GM21515 (cell line): Measurements from ENCODE around the gene AOPEP.

Experiments
- ATAC-seq: cut with Tn5 transposase; IDR thresholded peaks from one replicate; pipeline ENCODE4 v1.9.1; 2021; ENCODE audit not compliant: unreplicated experiment

AOPEP gene

GRCh38 chr9:95028853-95029219 lies 302.3 kb downstream of the AOPEP start:
- ATAC-seq: no peak

GRCh38 chr9:95029288-95029687 lies 302.8 kb downstream of the AOPEP start:
- no peak for ATAC-seq

- no peak for ATAC-seq
Observed at GRCh38 chr9:95029720-95030119, 303.2 kb downstream of the AOPEP start.

GRCh38 chr9:95030344-95030743 lies 303.8 kb downstream of the AOPEP start:
- ATAC-seq: no peak

GRCh38 chr9:95030920-95031642 lies 304.6 kb downstream of the AOPEP start:
- ATAC-seq: no peak

- ATAC-seq: no peak
Observed at GRCh38 chr9:95031711-95032461, 305.4 kb downstream of the AOPEP start.

- no peak for ATAC-seq
Observed at GRCh38 chr9:95032580-95033341, 306.3 kb downstream of the AOPEP start.

GRCh38 chr9:95035846-95036245 lies 309.3 kb downstream of the AOPEP start:
- no peak for ATAC-seq

GRCh38 chr9:95036676-95037075 lies 310.2 kb downstream of the AOPEP start:
- no peak for ATAC-seq

GRCh38 chr9:95037789-95038521 lies 311.5 kb downstream of the AOPEP start:
- ATAC-seq: no peak

- ATAC-seq: no peak
Observed at GRCh38 chr9:95038666-95039065, 312.2 kb downstream of the AOPEP start.

- no peak for ATAC-seq
Observed at GRCh38 chr9:95040106-95040505, 313.6 kb downstream of the AOPEP start.

- no peak for ATAC-seq
Observed at GRCh38 chr9:95043826-95044225, 317.3 kb downstream of the AOPEP start.

- ATAC-seq: no peak
Observed at GRCh38 chr9:95044731-95045508, 318.4 kb downstream of the AOPEP start.

GRCh38 chr9:95045751-95046150 lies 319.3 kb downstream of the AOPEP start:
- ATAC-seq: no peak

GRCh38 chr9:95047452-95048224 lies 321.1 kb downstream of the AOPEP start:
- ATAC-seq: no peak

- ATAC-seq: peak; percentile 90
Observed at GRCh38 chr9:95048225-95049087, 322.0 kb downstream of the AOPEP start.

- no peak for ATAC-seq
Observed at GRCh38 chr9:95049761-95050160, 323.3 kb downstream of the AOPEP start.
